ENCODE results near the gene PIAS2. TPM values are rescaled to one million over a fixed set of nuclear protein-coding genes. Genes with fewer than 3 reads are reported as not detected.

The PIAS2 gene
- total RNA-seq, 4 donors from 2014 or later: 19.5 to 33.8 (median 27.0) TPM

DNA sequence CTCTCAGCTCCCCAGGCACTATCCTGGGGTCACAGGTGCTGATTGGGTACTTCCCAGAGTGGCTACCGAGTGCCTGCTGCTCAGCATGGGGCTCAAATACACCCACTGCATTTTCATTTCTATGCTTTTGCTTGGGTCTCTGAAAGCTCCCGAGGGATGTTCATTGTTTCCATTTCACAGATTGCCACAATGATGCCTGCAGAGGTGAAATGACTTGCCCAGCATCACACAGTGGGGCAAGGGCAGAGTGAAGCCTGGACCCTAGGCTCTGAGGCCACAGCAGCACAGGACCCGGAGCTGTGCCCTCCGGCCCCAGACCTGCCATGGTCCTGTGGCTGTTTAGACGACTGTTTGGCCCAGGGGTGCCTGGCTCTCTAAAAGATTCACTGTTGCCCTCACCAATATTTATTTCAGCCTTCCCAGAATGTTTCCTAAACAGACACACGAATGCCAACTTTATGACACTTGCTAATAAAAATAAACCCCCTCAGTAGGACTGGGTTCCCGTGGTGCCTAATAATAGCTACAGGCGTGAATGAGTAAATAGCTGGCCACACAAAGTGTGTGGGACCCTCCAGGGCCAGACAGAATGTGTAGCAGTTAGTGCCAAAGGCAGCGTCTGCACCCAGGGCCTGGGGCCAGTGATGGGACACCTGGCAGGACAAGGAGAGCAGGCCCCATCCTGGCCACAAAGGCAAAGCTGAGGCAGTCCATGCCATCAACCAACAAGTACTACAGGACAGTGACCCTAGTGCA, 149.0 kb downstream of the PIAS2 start:
- intact Hi-C loops (cut with DNase I; ENCODE audit: low total_unique reads): no loop called here
- H3K36me3 ChIP-seq: no peaks in the 10 kb centered on the region
- no peak overlapping the region for H3K4me3 ChIP-seq
- H3K27ac ChIP-seq: no peak overlapping the region
- in situ Hi-C loops (cut with MboI; ENCODE audit: low pct_ligation_motif_present in 1 of 4, low pct_unique_long_range_greater_than_20kb in 1 of 4, low sequenced_read_pairs in 3 of 4): no loop called here
- DNase-seq: no peak
- 73% methylated on average over 9 of the region's 9 CpGs; no CpG with 5 or more reads in 1 of the 2 donors for WGBS, 2 donors (ENCODE audit: low coverage in 1 of 2)
- TF ChIP-seq POLR2A (IDR thresholded peaks at IDR 0.05) (no peak), EP300 (IDR thresholded peaks at IDR 0.05; ENCODE audit: low read depth) (no peak), POLR2AphosphoS5 (IDR thresholded peaks at IDR 0.05) (no peak)
- TF ChIP-seq, protein P1, sequence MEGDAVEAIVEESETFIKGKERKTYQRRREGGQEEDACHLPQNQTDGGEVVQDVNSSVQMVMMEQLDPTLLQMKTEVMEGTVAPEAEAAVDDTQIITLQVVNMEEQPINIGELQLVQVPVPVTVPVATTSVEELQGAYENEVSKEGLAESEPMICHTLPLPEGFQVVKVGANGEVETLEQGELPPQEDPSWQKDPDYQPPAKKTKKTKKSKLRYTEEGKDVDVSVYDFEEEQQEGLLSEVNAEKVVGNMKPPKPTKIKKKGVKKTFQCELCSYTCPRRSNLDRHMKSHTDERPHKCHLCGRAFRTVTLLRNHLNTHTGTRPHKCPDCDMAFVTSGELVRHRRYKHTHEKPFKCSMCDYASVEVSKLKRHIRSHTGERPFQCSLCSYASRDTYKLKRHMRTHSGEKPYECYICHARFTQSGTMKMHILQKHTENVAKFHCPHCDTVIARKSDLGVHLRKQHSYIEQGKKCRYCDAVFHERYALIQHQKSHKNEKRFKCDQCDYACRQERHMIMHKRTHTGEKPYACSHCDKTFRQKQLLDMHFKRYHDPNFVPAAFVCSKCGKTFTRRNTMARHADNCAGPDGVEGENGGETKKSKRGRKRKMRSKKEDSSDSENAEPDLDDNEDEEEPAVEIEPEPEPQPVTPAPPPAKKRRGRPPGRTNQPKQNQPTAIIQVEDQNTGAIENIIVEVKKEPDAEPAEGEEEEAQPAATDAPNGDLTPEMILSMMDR (IDR thresholded peaks at IDR 0.05): no peak
- H3K9me3 ChIP-seq: no peaks in the 10 kb centered on the region
- H3K27me3 ChIP-seq: no peaks in the 10 kb centered on the region
- no peaks in the 10 kb centered on the region for H3K4me1 ChIP-seq

DNA sequence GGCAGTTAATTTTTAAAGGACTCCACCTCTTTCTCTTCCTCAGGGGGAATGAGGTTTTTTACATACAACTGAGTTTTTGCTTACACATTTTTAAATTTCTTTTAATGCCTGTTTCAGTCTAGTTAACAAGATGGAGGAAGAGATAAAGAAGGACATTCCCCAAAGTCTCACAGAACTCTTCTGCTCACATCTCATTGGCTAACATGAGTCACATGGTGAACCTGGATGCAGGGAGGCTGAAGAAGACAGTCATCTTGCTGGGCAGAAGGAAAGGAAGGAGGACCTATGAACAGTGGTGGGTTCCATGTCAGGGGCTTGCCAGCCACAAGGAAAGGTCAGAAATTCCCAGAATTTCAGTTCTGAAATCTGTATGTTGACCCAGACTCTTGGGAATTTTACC, 150.1 kb downstream of the PIAS2 start:
- Histone ChIP-seq H3K36me3 (no peaks in the 10 kb centered on the region), H3K27ac (no peak overlapping the region), H3K27me3 (peaks cover 6% of the 10 kb centered on the region), H3K9me3 (no peaks in the 10 kb centered on the region), H3K4me1 (no peaks in the 10 kb centered on the region), H3K4me3 (no peak overlapping the region)
- TF ChIP-seq, protein P1 (IDR thresholded peaks at IDR 0.05): no peak
- TF ChIP-seq POLR2AphosphoS5 (IDR thresholded peaks at IDR 0.05) (no peak), EP300 (IDR thresholded peaks at IDR 0.05; ENCODE audit: low read depth) (no peak), POLR2A (IDR thresholded peaks at IDR 0.05) (no peak)
- intact Hi-C loops (cut with DNase I; ENCODE audit: low total_unique reads): no loop called here
- DNase-seq: no peak
- in situ Hi-C loops (cut with MboI; ENCODE audit: low pct_ligation_motif_present in 1 of 4, low pct_unique_long_range_greater_than_20kb in 1 of 4, low sequenced_read_pairs in 3 of 4): no loop called here

DNA sequence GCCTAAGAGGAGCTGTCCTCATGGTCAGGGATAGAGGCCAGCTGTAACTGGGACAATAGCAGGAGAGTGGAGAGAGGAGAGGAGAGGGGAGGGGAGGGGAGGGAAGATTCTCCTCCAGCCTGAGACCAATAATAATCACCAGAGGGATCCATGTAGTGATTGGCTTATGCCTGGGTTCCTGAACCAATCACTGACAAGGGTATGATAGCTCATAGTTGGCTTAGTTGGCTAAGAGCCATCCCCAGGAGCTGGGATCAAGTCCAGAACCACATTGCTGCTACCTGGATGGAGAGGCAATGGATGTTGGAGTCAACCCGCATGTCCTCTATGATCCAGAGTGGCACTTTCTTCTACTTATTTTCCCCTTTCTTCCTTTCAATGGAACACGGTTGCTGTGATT, 152.7 kb downstream of the PIAS2 start:
- Histone ChIP-seq H3K27ac (no peak overlapping the region), H3K4me1 (no peaks in the 10 kb centered on the region), H3K9me3 (no peaks in the 10 kb centered on the region), H3K4me3 (no peak overlapping the region), H3K36me3 (no peaks in the 10 kb centered on the region), H3K27me3 (peaks cover 20% of the 10 kb centered on the region)
- no peak for TF ChIP-seq POLR2A (IDR thresholded peaks at IDR 0.05)
- TF ChIP-seq POLR2AphosphoS5 (IDR thresholded peaks at IDR 0.05): no peak
- in situ Hi-C loops (cut with MboI; ENCODE audit: low pct_ligation_motif_present in 1 of 4, low pct_unique_long_range_greater_than_20kb in 1 of 4, low sequenced_read_pairs in 3 of 4): no loop called here
- WGBS, 2 donors (ENCODE audit: low coverage in 1 of 2): 50 to 82% methylated on average over 1 to 2 of the region's 2 CpGs
- DNase-seq: no peak
- intact Hi-C loops (cut with DNase I; ENCODE audit: low total_unique reads): no loop called here

DNA sequence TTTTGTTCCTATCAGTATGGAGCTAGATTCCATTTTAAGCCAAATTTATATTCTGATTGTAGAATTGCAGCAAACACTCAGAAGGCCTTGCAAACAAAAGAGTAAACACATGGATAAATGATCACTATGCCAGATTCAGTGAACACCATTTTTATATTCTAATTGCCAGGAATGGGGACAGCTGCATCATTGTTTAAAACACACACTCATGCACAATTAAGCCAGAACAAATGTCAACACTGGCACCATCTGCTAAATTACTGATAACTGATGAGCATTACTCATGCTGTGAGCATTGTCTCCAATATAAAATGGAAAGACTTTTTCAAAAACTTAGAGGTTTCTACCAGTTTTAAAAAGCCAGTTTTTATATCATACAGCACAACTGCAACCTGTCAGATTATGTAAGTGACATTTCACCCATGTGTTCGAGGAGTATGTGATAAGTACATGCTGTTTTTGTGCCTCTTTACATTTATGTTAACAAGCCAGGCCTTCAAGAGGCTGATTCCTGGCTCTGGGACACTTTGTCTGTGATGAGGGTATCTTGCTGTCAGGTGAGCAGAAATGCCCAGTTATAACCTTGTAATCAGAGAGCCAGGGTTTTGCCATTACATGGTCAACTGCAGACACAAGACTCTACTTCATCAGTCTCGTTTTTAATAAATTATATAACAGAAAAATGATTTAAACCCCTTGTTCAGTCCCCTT, 156.1 kb downstream of the PIAS2 start:
- Histone ChIP-seq H3K27me3 (peaks cover 51% of the 10 kb centered on the region), H3K36me3 (no peaks in the 10 kb centered on the region), H3K9me3 (no peaks in the 10 kb centered on the region), H3K4me3 (no peak overlapping the region), H3K4me1 (peaks cover 0 to 19% (median 16%) of the 10 kb centered on the region in 4 donors), H3K27ac (no peak overlapping the region)
- in situ Hi-C loops (cut with MboI; ENCODE audit: low pct_ligation_motif_present in 1 of 4, low pct_unique_long_range_greater_than_20kb in 1 of 4, low sequenced_read_pairs in 3 of 4): no loop called here
- 59 to 60% methylated on average over 1 to 2 of the region's 2 CpGs for WGBS, 2 donors (ENCODE audit: low coverage in 1 of 2)
- DNase-seq: no peak
- TF ChIP-seq POLR2AphosphoS5 (IDR thresholded peaks at IDR 0.05) (no peak), POLR2A (IDR thresholded peaks at IDR 0.05) (no peak), EP300 (IDR thresholded peaks at IDR 0.05; ENCODE audit: low read depth) (no peak)
- TF ChIP-seq, protein P1 (IDR thresholded peaks at IDR 0.05): no peak
- intact Hi-C loops (cut with DNase I; ENCODE audit: low total_unique reads): no loop called here
